Osteocyte (in vitro differentiated cells): ENCODE data around the gene ATF6. TPM values are rescaled to one million over a fixed set of nuclear protein-coding genes. Genes with fewer than 3 reads are reported as not detected.

Experiments used
- DNase-seq: peaks from one replicate; pipeline ENCODE4 v3.0.0; 2021; ENCODE audit warnings: mixed read lengths; ENCODE audit not compliant: unreplicated experiment; ENCODE audit errors: extremely low spot score
- H3K27ac Mint-ChIP-seq: one replicate; pipeline ENCODE4 v1.8.0; 2021; ENCODE audit warnings: mild to moderate bottlenecking, mixed read lengths; ENCODE audit not compliant: unreplicated experiment
- H3K27me3 Mint-ChIP-seq: one replicate; pipeline ENCODE4 v1.8.0; 2021; ENCODE audit warnings: mixed read lengths; ENCODE audit not compliant: unreplicated experiment
- H3K36me3 Mint-ChIP-seq: one replicate; pipeline ENCODE4 v1.8.0; 2021; ENCODE audit warnings: mixed read lengths; ENCODE audit not compliant: unreplicated experiment
- H3K4me1 Mint-ChIP-seq: one replicate; pipeline ENCODE4 v1.8.0; 2021; ENCODE audit warnings: mixed read lengths; ENCODE audit not compliant: unreplicated experiment
- H3K4me3 Mint-ChIP-seq: one replicate; pipeline ENCODE4 v1.8.0; 2021; ENCODE audit warnings: mild to moderate bottlenecking, moderate library complexity, mixed read lengths; ENCODE audit not compliant: unreplicated experiment
- H3K9me3 Mint-ChIP-seq: one replicate; pipeline ENCODE4 v1.8.0; 2021; ENCODE audit warnings: mixed read lengths; ENCODE audit not compliant: unreplicated experiment
- total RNA-seq: library from RNA; stranded (reverse); gene quantifications from 2 replicates; pipeline ENCODE4 v1.2.1, GENCODE V29; 2021
- TF ChIP-seq, protein P1 (sequence below): fragments of 200-600 bp; sonication (generic); IDR thresholded peaks from 2 replicates; pipeline ENCODE4 v1.5.0; 2021; ENCODE audit warnings: antibody characterized with exemption, mild to moderate bottlenecking, moderate library complexity

Gene ATF6
- total RNA-seq, 1 donor from 2014 or later = 29.7 TPM

DNA sequence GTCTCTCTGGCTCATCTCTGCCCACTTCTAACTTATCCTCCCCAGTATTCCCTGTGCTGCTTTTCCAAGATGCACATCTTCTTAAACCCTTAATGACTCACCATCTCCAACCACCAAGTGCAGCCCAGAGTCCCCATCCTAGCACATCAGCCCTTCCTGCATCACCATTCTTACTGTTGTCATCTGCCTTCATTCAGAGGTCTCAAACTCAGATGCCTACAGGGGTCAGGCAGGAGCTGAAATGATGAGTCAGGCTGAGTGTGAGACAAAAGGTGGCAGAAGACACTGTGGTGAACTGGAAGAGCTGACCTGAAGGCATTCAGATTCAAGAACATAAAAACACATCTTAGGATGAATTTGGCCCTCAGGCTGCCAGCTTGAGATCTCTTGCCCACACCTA is 223.0 kb downstream of the ATF6 start:
- no peaks in the 10 kb centered on the region for H3K27me3 Mint-ChIP-seq
- H3K4me1 Mint-ChIP-seq = peaks cover 3% of the 10 kb centered on the region
- H3K4me3 Mint-ChIP-seq = no peak overlapping the region
- TF ChIP-seq, protein P1, sequence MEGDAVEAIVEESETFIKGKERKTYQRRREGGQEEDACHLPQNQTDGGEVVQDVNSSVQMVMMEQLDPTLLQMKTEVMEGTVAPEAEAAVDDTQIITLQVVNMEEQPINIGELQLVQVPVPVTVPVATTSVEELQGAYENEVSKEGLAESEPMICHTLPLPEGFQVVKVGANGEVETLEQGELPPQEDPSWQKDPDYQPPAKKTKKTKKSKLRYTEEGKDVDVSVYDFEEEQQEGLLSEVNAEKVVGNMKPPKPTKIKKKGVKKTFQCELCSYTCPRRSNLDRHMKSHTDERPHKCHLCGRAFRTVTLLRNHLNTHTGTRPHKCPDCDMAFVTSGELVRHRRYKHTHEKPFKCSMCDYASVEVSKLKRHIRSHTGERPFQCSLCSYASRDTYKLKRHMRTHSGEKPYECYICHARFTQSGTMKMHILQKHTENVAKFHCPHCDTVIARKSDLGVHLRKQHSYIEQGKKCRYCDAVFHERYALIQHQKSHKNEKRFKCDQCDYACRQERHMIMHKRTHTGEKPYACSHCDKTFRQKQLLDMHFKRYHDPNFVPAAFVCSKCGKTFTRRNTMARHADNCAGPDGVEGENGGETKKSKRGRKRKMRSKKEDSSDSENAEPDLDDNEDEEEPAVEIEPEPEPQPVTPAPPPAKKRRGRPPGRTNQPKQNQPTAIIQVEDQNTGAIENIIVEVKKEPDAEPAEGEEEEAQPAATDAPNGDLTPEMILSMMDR = no peak
- DNase-seq = no peak
- H3K27ac Mint-ChIP-seq = no peak overlapping the region
- H3K36me3 Mint-ChIP-seq = peaks cover 60% of the 10 kb centered on the region
- H3K9me3 Mint-ChIP-seq = peaks cover 14% of the 10 kb centered on the region

DNA sequence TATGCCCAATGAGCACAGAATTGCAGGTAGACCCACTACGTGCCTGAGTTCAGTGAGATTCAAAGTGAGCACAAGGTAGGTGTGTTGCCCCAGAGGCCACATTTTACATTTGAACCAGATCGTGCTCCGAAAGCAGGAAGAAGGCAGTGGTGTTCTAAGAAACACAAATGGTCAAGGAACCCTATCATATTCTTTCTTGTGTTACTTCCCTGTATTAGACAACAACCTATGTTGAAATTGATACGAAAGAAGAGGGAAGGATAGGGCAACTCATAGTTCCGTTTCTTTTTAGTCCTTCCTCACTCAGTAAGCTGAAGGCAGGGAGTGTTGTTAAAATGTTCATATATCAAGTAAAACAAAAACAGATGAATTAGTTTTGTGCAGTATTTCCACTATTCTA is 223.7 kb downstream of the ATF6 start:
- H3K36me3 Mint-ChIP-seq = peaks cover 63% of the 10 kb centered on the region
- H3K27me3 Mint-ChIP-seq = no peaks in the 10 kb centered on the region
- no peak for DNase-seq
- TF ChIP-seq, protein P1 = no peak
- no peak overlapping the region for H3K27ac Mint-ChIP-seq
- peaks cover 9% of the 10 kb centered on the region for H3K4me1 Mint-ChIP-seq
- peaks cover 14% of the 10 kb centered on the region for H3K9me3 Mint-ChIP-seq
- no peak overlapping the region for H3K4me3 Mint-ChIP-seq

DNA sequence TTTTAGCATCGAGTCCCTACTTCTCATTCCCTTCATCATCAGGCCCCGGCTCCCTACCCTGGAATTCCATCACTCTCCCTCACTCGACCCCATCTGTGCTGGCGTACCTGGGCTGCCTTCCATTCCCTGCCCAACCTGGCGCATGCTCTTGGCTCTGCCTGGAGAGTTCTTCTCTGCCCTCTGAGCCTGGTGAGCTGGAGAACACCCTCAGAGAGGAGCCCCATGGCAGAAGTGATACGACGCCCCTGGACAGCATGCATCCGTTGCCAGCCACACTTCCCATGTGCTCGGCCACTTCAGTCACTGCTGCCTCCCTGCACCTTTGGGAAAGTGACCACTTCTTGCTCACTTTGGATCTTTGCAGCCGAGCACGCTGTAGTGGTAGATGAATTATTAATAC is 227.5 kb downstream of the ATF6 start:
- H3K27ac Mint-ChIP-seq = no peak overlapping the region

DNA sequence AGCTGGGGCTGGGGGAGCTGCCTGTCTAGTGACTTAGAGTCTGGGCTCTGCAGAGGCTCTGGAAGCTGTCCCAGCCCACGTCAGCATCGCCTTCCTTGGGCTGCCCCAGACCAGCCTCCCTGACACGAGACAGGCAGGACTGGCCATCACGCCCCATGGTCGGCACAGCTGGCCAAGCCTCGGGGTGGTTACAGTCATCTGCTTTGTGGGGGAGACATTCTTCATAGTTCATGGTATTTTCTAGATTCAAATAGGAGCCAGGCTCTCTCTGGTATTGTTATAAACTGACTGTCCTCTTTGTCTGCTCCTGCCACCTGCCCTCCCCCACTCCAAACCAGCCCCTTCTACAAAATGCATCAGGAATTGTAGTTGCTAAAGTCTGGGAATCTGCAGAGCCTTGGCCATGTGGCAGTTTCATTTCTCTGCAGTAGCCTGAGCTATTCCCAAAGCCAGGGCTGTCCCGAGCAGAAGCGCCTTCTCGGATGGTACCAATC is 228.1 kb downstream of the ATF6 start:
- no peak for DNase-seq
- peaks cover 5% of the 10 kb centered on the region for H3K4me1 Mint-ChIP-seq
- no peak overlapping the region for H3K4me3 Mint-ChIP-seq
- peaks cover 55% of the 10 kb centered on the region for H3K36me3 Mint-ChIP-seq
- TF ChIP-seq, protein P1 = no peak
- peaks cover 5% of the 10 kb centered on the region for H3K9me3 Mint-ChIP-seq
- no peaks in the 10 kb centered on the region for H3K27me3 Mint-ChIP-seq
- H3K27ac Mint-ChIP-seq = no peak overlapping the region

More for the DNA sequence above, 227.5 kb downstream of the ATF6 start:
- Mint-ChIP-seq H3K4me1 (peaks cover 5% of the 10 kb centered on the region), H3K9me3 (peaks cover 9% of the 10 kb centered on the region), H3K27me3 (no peaks in the 10 kb centered on the region), H3K4me3 (no peak overlapping the region), H3K36me3 (peaks cover 61% of the 10 kb centered on the region)
- TF ChIP-seq, protein P1 = no peak
- no peak for DNase-seq

DNA sequence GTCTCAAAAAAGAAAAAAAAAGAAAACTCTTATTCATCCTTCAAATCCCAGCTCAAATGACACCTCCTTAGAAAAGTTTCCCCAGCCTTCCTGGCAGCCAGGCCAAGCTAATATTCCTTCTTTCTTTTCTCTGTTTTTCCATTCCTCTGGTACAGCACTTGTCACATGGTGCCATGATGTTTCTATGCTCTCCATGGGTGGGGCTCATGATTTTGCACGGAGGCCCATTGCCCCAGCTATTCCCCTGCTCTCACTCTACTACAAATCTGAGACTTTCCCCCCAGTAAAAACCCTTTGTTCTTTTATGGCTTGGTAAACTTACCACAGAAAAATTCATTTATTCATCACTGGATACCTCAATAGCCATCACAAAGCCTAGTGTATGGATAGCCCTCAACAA is 231.0 kb downstream of the ATF6 start:
- Mint-ChIP-seq H3K4me3 (no peak overlapping the region), H3K27me3 (no peaks in the 10 kb centered on the region), H3K27ac (no peak overlapping the region), H3K36me3 (peaks cover 37% of the 10 kb centered on the region), H3K9me3 (no peaks in the 10 kb centered on the region), H3K4me1 (peaks cover 5% of the 10 kb centered on the region)
- no peak for DNase-seq
- TF ChIP-seq, protein P1 = no peak
